NT2/D1 (cell line): ENCODE measurements around the gene ERCC6L2.

Source experiments
- DNase-seq: peaks from one replicate; pipeline ENCODE4 v3.0.0-alpha.2; 2011; ENCODE audit warnings: low read depth, low spot score
- H3K27me3 ChIP-seq: 2 replicates; pipeline ENCODE4 v1.6.0; 2011; ENCODE audit warnings: mild to moderate bottlenecking; ENCODE audit not compliant: insufficient read length, insufficient read depth
- H3K36me3 ChIP-seq: 2 replicates; pipeline ENCODE4 v1.6.1; 2011; ENCODE audit warnings: mild to moderate bottlenecking, low read length, mixed read lengths; ENCODE audit not compliant: insufficient read depth, insufficient read length
- H3K4me1 ChIP-seq: 2 replicates; pipeline ENCODE4 v1.5.1; 2011; ENCODE audit not compliant: insufficient read depth, insufficient read length
- H3K4me3 ChIP-seq: 2 replicates; pipeline ENCODE4 v1.5.1; 2011; ENCODE audit warnings: low read depth; ENCODE audit not compliant: insufficient read length
- H3K9ac ChIP-seq: 2 replicates; pipeline ENCODE4 v1.6.0; 2011; ENCODE audit warnings: low read depth; ENCODE audit not compliant: insufficient read length
- H3K9me3 ChIP-seq: 2 replicates; pipeline ENCODE4 v1.5.1; 2011; ENCODE audit warnings: mild to moderate bottlenecking, low read length; ENCODE audit not compliant: insufficient read depth
- SUZ12 ChIP-seq: IDR thresholded peaks from 2 replicates; pipeline ENCODE4 v1.6.1; 2011; ENCODE audit not compliant: insufficient read length, insufficient read depth; ENCODE audit errors: extremely low read depth
- YY1 ChIP-seq: IDR thresholded peaks from 2 replicates; pipeline ENCODE4 v1.6.1; 2011; ENCODE audit not compliant: insufficient read length, insufficient read depth
- ZNF274 ChIP-seq: IDR thresholded peaks from 2 replicates; pipeline ENCODE4 v1.6.1; 2011; ENCODE audit warnings: mild to moderate bottlenecking, low read depth, low read length

The ERCC6L2 gene

DNA sequence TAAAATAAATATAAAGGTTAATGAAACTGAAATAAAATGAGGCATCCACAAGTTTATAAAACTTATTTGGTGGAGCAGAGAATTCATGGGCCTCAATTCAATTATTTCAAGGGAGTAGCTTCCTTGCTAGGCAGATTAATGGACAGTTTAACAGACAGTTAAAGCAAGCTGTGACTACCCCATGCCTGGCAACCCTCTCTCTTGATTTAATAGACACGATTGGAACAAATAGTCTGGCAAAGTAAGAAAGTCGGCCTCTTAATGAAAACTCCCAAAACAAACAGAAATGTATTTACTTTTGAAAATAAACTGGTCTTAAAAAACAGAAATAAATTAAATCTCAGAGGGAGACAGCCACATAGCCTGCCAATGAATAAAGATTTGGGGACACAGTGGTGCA is 40.1 kb upstream of the ERCC6L2 start:
- no peak overlapping the region for H3K9ac ChIP-seq
- H3K27me3 ChIP-seq = no peaks in the 10 kb centered on the region
- no peaks in the 10 kb centered on the region for H3K36me3 ChIP-seq
- H3K9me3 ChIP-seq = no peaks in the 10 kb centered on the region
- no peaks in the 10 kb centered on the region for H3K4me1 ChIP-seq
- TF ChIP-seq YY1 = no peak
- no peak for TF ChIP-seq SUZ12
- TF ChIP-seq ZNF274 = no peak
- H3K4me3 ChIP-seq = no peak overlapping the region
- DNase-seq = no peak

GRCh38 chr9:95836072-95836471 is 39.4 kb upstream of the ERCC6L2 start:
- H3K4me1 ChIP-seq = no peaks in the 10 kb centered on the region
- H3K9me3 ChIP-seq = no peaks in the 10 kb centered on the region
- no peaks in the 10 kb centered on the region for H3K27me3 ChIP-seq
- no peak for TF ChIP-seq YY1
- TF ChIP-seq ZNF274 = no peak
- TF ChIP-seq SUZ12 = no peak
- H3K36me3 ChIP-seq = no peaks in the 10 kb centered on the region
- DNase-seq = no peak
- no peak overlapping the region for H3K4me3 ChIP-seq
- H3K9ac ChIP-seq = no peak overlapping the region

DNA sequence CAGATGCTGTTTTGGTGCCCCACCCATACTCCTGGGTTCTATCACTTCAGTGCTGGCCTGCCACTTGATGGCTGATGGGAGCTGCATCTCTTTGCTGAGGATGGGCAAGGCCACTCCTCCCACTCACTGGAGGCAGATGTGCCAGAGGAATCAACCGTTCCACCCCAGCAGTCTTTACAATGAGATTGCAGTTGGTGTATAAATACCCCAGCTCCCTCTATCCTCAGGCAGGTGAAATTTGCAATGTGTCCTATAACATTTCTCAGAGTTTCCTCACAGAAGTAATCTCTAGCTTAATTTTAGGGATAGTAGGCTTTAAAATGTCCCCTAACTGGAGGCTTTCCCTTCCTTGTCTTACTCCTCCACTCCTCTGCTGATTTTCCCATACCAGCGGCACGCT is 36.5 kb upstream of the ERCC6L2 start:
- no peak for TF ChIP-seq YY1
- TF ChIP-seq ZNF274 = no peak
- TF ChIP-seq SUZ12 = no peak
- Histone ChIP-seq H3K27me3 (no peaks in the 10 kb centered on the region), H3K9me3 (no peaks in the 10 kb centered on the region), H3K9ac (no peak overlapping the region), H3K4me3 (no peak overlapping the region), H3K4me1 (no peaks in the 10 kb centered on the region), H3K36me3 (no peaks in the 10 kb centered on the region)
- no peak for DNase-seq

GRCh38 chr9:95840074-95840473 is 35.4 kb upstream of the ERCC6L2 start:
- H3K27me3 ChIP-seq = no peaks in the 10 kb centered on the region
- H3K9ac ChIP-seq = no peak overlapping the region
- DNase-seq = no peak
- H3K4me3 ChIP-seq = no peak overlapping the region
- TF ChIP-seq YY1 (no peak), ZNF274 (no peak), SUZ12 (no peak)
- no peaks in the 10 kb centered on the region for H3K9me3 ChIP-seq
- no peaks in the 10 kb centered on the region for H3K36me3 ChIP-seq
- no peaks in the 10 kb centered on the region for H3K4me1 ChIP-seq

- no peak for DNase-seq
- no peak for TF ChIP-seq SUZ12
- TF ChIP-seq ZNF274 = no peak
- TF ChIP-seq YY1 = no peak
- Histone ChIP-seq H3K27me3 (no peaks in the 10 kb centered on the region), H3K4me1 (no peaks in the 10 kb centered on the region), H3K4me3 (no peak overlapping the region), H3K36me3 (no peaks in the 10 kb centered on the region), H3K9me3 (no peaks in the 10 kb centered on the region), H3K9ac (no peak overlapping the region)
These were observed 34.1 kb upstream of the ERCC6L2 start for GRCh38 chr9:95841377-95841776.

DNA sequence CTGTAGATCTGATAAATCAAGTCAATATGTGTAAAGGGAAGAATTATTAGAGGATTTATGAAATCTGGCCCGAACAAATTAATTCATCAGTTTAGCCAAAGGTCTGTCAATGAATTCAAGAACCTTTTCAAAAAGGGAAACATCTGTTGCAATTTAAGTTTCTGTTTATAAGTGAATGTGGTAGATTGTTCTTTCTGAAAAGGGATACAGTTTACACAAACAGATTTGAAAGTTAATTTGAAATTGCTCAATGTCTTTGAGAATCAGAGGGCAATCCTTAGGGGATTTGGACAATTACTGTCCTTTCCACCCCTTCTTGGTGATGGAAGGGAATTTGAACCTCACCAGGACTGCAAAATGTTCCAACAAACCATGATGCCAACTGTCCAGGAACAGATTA is 29.7 kb upstream of the ERCC6L2 start:
- Histone ChIP-seq H3K36me3 (no peaks in the 10 kb centered on the region), H3K9ac (no peak overlapping the region), H3K4me1 (no peaks in the 10 kb centered on the region), H3K9me3 (peaks cover 17% of the 10 kb centered on the region; the same call in 1 of the 2 replicates), H3K27me3 (no peaks in the 10 kb centered on the region), H3K4me3 (no peak overlapping the region)
- DNase-seq = no peak
- TF ChIP-seq YY1 = no peak
- no peak for TF ChIP-seq ZNF274
- no peak for TF ChIP-seq SUZ12

- Histone ChIP-seq H3K4me3 (no peak overlapping the region), H3K9me3 (peaks cover 17% of the 10 kb centered on the region; the same call in 1 of the 2 replicates), H3K4me1 (no peaks in the 10 kb centered on the region), H3K9ac (no peak overlapping the region), H3K36me3 (no peaks in the 10 kb centered on the region), H3K27me3 (no peaks in the 10 kb centered on the region)
- no peak for DNase-seq
- no peak for TF ChIP-seq SUZ12
- TF ChIP-seq YY1 = no peak
- no peak for TF ChIP-seq ZNF274
These were observed 26.7 kb upstream of the ERCC6L2 start for GRCh38 chr9:95848764-95849163.
